OCI-LY1 (cell line): ENCODE data around the gene AMER2.

ENCODE experiments used
- H2AFZ ChIP-seq: fragments of 200-600 bp; sonication (generic), shearing (Covaris generic); 2 replicates; pipeline ENCODE4 v1.6.0; 2014; ENCODE audit warnings: antibody characterized with exemption, mild to moderate bottlenecking, low read length
- H3F3A ChIP-seq: fragments of 200-600 bp; sonication (generic), shearing (Covaris generic); 2 replicates; pipeline ENCODE4 v1.6.0; 2014; ENCODE audit warnings: mild to moderate bottlenecking, antibody characterized with exemption, low read length, moderate library complexity; ENCODE audit not compliant: insufficient read depth
- H3K27ac ChIP-seq: fragments of 200-600 bp; sonication (generic); 2 replicates; pipeline ENCODE4 v1.5.1; 2014; ENCODE audit warnings: low read length, mixed run types, mild to moderate bottlenecking, low read depth; ENCODE audit not compliant: poor library complexity, severe bottlenecking
- H3K27me3 ChIP-seq: fragments of 200-600 bp; sonication (generic); 2 replicates; pipeline ENCODE4 v1.6.0; 2014; ENCODE audit warnings: antibody characterized with exemption, mild to moderate bottlenecking, low read length, moderate library complexity; ENCODE audit not compliant: insufficient read depth
- H3K36me3 ChIP-seq: fragments of 200-600 bp; sonication (generic); 2 replicates; pipeline ENCODE4 v1.6.1; 2014; ENCODE audit warnings: mild to moderate bottlenecking, antibody characterized with exemption, low read length, moderate library complexity, mixed read lengths; ENCODE audit not compliant: insufficient read depth
- H3K4me1 ChIP-seq: fragments of 200-600 bp; sonication (generic); 2 replicates; pipeline ENCODE4 v1.5.1; 2014; ENCODE audit warnings: mild to moderate bottlenecking, low read length, moderate library complexity; ENCODE audit not compliant: insufficient read depth, severe bottlenecking
- H3K4me2 ChIP-seq: fragments of 200-600 bp; sonication (generic), shearing (Covaris generic); 2 replicates; pipeline ENCODE4 v1.6.1; 2014; ENCODE audit warnings: low read length
- H3K4me3 ChIP-seq: fragments of 200-600 bp; sonication (generic); 2 replicates; pipeline ENCODE4 v1.5.1; 2014; ENCODE audit warnings: low read length, low read depth, mild to moderate bottlenecking, mixed read lengths; ENCODE audit not compliant: poor library complexity, severe bottlenecking
- H3K79me2 ChIP-seq: fragments of 200-600 bp; shearing (Covaris generic); 2 replicates; pipeline ENCODE4 v1.6.1; 2016; ENCODE audit warnings: mixed run types, low read length, mixed read lengths; ENCODE audit not compliant: insufficient read depth
- H3K9ac ChIP-seq: fragments of 200-600 bp; sonication (generic), shearing (Covaris generic); 2 replicates; pipeline ENCODE4 v1.6.1; 2014; ENCODE audit warnings: mild to moderate bottlenecking, low read length, mixed read lengths
- H3K9me2 ChIP-seq: fragments of 200-600 bp; sonication (generic), shearing (Covaris generic); 2 replicates; pipeline ENCODE4 v1.6.1; 2014; ENCODE audit warnings: low read depth, mild to moderate bottlenecking, low read length, mixed read lengths
- H3K9me3 ChIP-seq: fragments of 200-600 bp; shearing (Covaris generic); 2 replicates; pipeline ENCODE4 v1.6.1; 2014; ENCODE audit warnings: low read length, mixed read lengths
- H4K20me1 ChIP-seq: fragments of 200-600 bp; sonication (generic), shearing (Covaris generic); 2 replicates; pipeline ENCODE4 v1.6.0; 2016; ENCODE audit warnings: mild to moderate bottlenecking, low read length; ENCODE audit not compliant: insufficient read depth
- CTCF ChIP-seq: fragments of 200-600 bp; sonication (generic), shearing (Covaris generic); IDR thresholded peaks from 2 replicates; pipeline ENCODE4 v1.5.1; 2017; ENCODE audit warnings: mild to moderate bottlenecking, antibody characterized with exemption, low read length, moderate library complexity, mixed read lengths
- EZH2 ChIP-seq: fragments of 200-600 bp; sonication (generic), shearing (Covaris generic); IDR thresholded peaks from 2 replicates; pipeline ENCODE4 v1.8.0; 2017; ENCODE audit warnings: borderline replicate concordance, mixed run types, mild to moderate bottlenecking, antibody characterized with exemption, low read length, moderate library complexity, mixed read lengths

AMER2 gene

GRCh38 chr13:25186187-25186586 lies 14.1 kb upstream of the AMER2 start:
- TF ChIP-seq CTCF = no peak
- Histone ChIP-seq H3K9me3 (no peaks in the 10 kb centered on the region), H3F3A (no peaks in the 10 kb centered on the region), H4K20me1 (no peaks in the 10 kb centered on the region; the same call in 1 of the 2 replicates), H3K36me3 (no peaks in the 10 kb centered on the region), H3K4me1 (no peaks in the 10 kb centered on the region), H3K27me3 (peaks cover 6% of the 10 kb centered on the region; the same call in 1 of the 2 replicates), H3K4me2 (no peak overlapping the region), H3K9me2 (no peaks in the 10 kb centered on the region), H3K4me3 (no peak overlapping the region), H3K27ac (no peak overlapping the region), H3K79me2 (no peaks in the 10 kb centered on the region), H3K9ac (no peak overlapping the region), H2AFZ (no peak overlapping the region)

GRCh38 chr13:25181597-25181996 lies 9.5 kb upstream of the AMER2 start:
- Histone ChIP-seq H3K4me1 (no peaks in the 10 kb centered on the region), H4K20me1 (no peaks in the 10 kb centered on the region; the same call in 1 of the 2 replicates), H2AFZ (no peak overlapping the region), H3K79me2 (no peaks in the 10 kb centered on the region), H3K9me3 (no peaks in the 10 kb centered on the region), H3K36me3 (no peaks in the 10 kb centered on the region), H3K27ac (no peak overlapping the region), H3K9ac (no peak overlapping the region), H3K4me2 (no peak overlapping the region), H3K27me3 (peaks cover 4% of the 10 kb centered on the region), H3K4me3 (no peak overlapping the region), H3F3A (no peaks in the 10 kb centered on the region), H3K9me2 (no peaks in the 10 kb centered on the region)
- TF ChIP-seq CTCF (no peak), EZH2 (no peak)

- H3K36me3 ChIP-seq = no peaks in the 10 kb centered on the region
- H3K27me3 ChIP-seq = peaks cover 4% of the 10 kb centered on the region
- H3K9me3 ChIP-seq = no peaks in the 10 kb centered on the region
- no peak overlapping the region for H2AFZ ChIP-seq
- no peaks in the 10 kb centered on the region for H3K4me1 ChIP-seq
- H3K79me2 ChIP-seq = no peaks in the 10 kb centered on the region
- H3F3A ChIP-seq = no peaks in the 10 kb centered on the region
- H3K27ac ChIP-seq = no peak overlapping the region
- H4K20me1 ChIP-seq = no peaks in the 10 kb centered on the region; the same call in 1 of the 2 replicates
- no peak overlapping the region for H3K9ac ChIP-seq
- no peaks in the 10 kb centered on the region for H3K9me2 ChIP-seq
- no peak for TF ChIP-seq CTCF
- TF ChIP-seq EZH2 = no peak
- H3K4me2 ChIP-seq = no peak overlapping the region
- no peak overlapping the region for H3K4me3 ChIP-seq
Measured at GRCh38 chr13:25180775-25181537, 8.9 kb upstream of the AMER2 start.
